ENCODE measurements around the gene ACSM3.

The ACSM3 gene

GRCh38 chr16:20807862-20808261 is 44.0 kb downstream of the ACSM3 start:
- no peak for DNase-seq

GRCh38 chr16:20811889-20812439 is 48.1 kb downstream of the ACSM3 start:
- DNase-seq, result no peak

- no peak for DNase-seq
Observed at GRCh38 chr16:20812510-20812909, 48.7 kb downstream of the ACSM3 start.

GRCh38 chr16:20814784-20815183 is 51.0 kb downstream of the ACSM3 start:
- DNase-seq, result no peak

GRCh38 chr16:20818929-20819585 is 55.2 kb downstream of the ACSM3 start:
- no peak for DNase-seq

GRCh38 chr16:20821682-20822081 is 57.9 kb downstream of the ACSM3 start:
- DNase-seq, result no peak

- peak; percentile 45 for DNase-seq
Observed at GRCh38 chr16:20822521-20823325, 58.9 kb downstream of the ACSM3 start.

- DNase-seq, result no peak
Observed at GRCh38 chr16:20826039-20826566, 62.3 kb downstream of the ACSM3 start.

GRCh38 chr16:20829536-20829935 is 65.7 kb downstream of the ACSM3 start:
- DNase-seq, result no peak

- no peak for DNase-seq
Observed at GRCh38 chr16:20830372-20830771, 66.6 kb downstream of the ACSM3 start.

- DNase-seq, result no peak
Observed at GRCh38 chr16:20833086-20833485, 69.3 kb downstream of the ACSM3 start.

- peak; percentile 31 for DNase-seq
Observed at GRCh38 chr16:20838240-20838639, 74.4 kb downstream of the ACSM3 start.

GRCh38 chr16:20839504-20839903 is 75.7 kb downstream of the ACSM3 start:
- DNase-seq, result no peak

GRCh38 chr16:20844054-20844453 is 80.2 kb downstream of the ACSM3 start:
- DNase-seq, result no peak

GRCh38 chr16:20844588-20844987 is 80.8 kb downstream of the ACSM3 start:
- no peak for DNase-seq

- DNase-seq, result no peak
Observed at GRCh38 chr16:20846030-20846429, 82.2 kb downstream of the ACSM3 start.

- DNase-seq, result no peak
Observed at GRCh38 chr16:20846551-20846950, 82.7 kb downstream of the ACSM3 start.
